ENCODE data around the gene TMEM147. TPM values are rescaled to one million over a fixed set of nuclear protein-coding genes. Genes with fewer than 3 reads are reported as not detected.

TMEM147 gene
- total and polyA plus RNA-seq, 2 of the 13 experiments (the other 11 are each of a cell fraction or from before 2014, with no cell fraction given) = 141 to 176 TPM

DNA sequence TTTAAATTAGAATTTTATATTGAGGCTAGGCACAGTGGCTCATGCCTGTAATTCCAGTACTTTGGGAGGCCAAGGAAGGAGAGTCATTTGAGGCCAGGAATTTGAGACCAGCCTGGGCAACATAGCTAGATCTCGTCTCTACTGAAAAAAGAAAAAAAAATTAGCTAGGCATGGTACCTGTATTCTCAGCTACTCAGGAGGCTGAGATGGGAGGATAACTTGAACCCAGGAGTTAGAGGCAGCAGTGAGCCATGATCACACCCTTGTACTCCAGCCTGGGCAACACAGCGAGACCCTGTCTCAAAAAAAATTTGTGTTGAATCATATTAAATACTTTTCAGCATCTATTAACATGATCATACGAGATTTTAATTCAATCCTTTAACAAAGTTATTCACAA, 45.4 kb downstream of the TMEM147 start:
- TF ChIP-seq GATAD1 (CRISPR knock-in tag; IDR thresholded peaks at IDR 0.05) (no peak), GABPB1 (CRISPR knock-in tag; IDR thresholded peaks at IDR 0.05) (no peak), ZNF878 (CRISPR knock-in tag; IDR thresholded peaks at IDR 0.05) (no peak)
- Histone ChIP-seq H3K4me3 (replicated peaks in 1 of 3; ENCODE audit: insufficient read depth in 1 of 3, low read depth in 2 of 3, low read length in 3 of 3) (no peak overlapping the region), H3K9ac (ENCODE audit: insufficient read depth, low read depth, low read length) (no peak overlapping the region), H3K9me3 (ENCODE audit: low read length) (no peaks in the 10 kb centered on the region), H2AFZ (ENCODE audit: low read length) (no peak overlapping the region), H3K4me1 (ENCODE audit: insufficient read depth, low read length) (peaks cover 9% of the 10 kb centered on the region; the same call in 1 of the 2 replicates), H3K27ac (ENCODE audit: extremely low read length, insufficient read depth, low read length) (no peak overlapping the region), H3K4me2 (ENCODE audit: low read depth, low read length) (no peak overlapping the region), H3K79me2 (ENCODE audit: insufficient read depth, low read length) (no peaks in the 10 kb centered on the region), H3K27me3 (ENCODE audit: control insufficient read depth in 1 of 2, insufficient read depth in 2 of 2, low read length in 2 of 2) (peaks cover under 1 to 1% of the 10 kb centered on the region in 2 experiments; a peak in 1 of 5 replicates), H4K20me1 (ENCODE audit: insufficient read depth, low read length) (no peaks in the 10 kb centered on the region), H3K36me3 (replicated peaks in 1 of 2; ENCODE audit: control insufficient read depth in 1 of 2, insufficient read depth in 2 of 2, low read length in 2 of 2) (no peaks in the 10 kb centered on the region)
- no peak for ATAC-seq
- no TSS peak for BruUV-seq (replicated peaks)
- POLR2A ChIA-PET = interaction anchor here (0.7 kb wide), 1 partner anchor 111 kb away, joined by 3 read pairs; no protein-coding TSS in a partner anchor
- WGBS (ENCODE audit: low lambda C conversion rate) = 78% methylated on average over 3 of the region's 3 CpGs
- CTCF ChIA-PET (ENCODE audit: low intra/inter-chr PET ratio, low total read pairs) = interaction anchor here (2.6 kb wide), 1 partner anchor 42 kb away, joined by 14 read pairs; no protein-coding TSS in a partner anchor
- intact Hi-C loops (cut with micrococcal nuclease; ENCODE audit: unreplicated experiment) (loop anchor here (5.0 kb wide), 1 partner anchor 34 kb away; no protein-coding TSS in a partner anchor), in situ Hi-C loops (cut with HindIII; ENCODE audit: extremely low pct_ligation_motif_present, low pct_unique_long_range_greater_than_20kb) (loop anchor here (5.0 kb wide), 1 partner anchor 34 kb away; no protein-coding TSS in a partner anchor)
- FAIRE-seq = no peak
- no peak for DNase-seq (ENCODE audit: low spot score)

DNA sequence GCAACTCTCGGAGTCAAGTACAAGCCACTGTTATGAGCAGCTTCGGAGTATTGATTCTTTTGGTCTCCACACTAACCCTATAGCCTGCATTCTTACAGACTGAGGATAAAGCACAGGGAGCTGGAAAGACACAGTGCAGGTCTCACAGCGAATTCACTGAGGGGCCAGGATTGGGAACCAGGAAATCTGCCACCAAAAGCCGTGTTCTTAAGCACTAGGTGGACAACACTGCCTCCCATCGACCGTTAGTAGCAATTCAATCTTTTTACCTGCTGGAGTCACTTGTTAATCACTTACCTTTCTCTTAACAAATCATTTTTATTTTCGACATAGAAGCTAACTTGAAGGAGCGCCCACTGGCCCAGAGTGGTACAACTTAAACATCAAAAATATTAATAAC, 46.8 kb downstream of the TMEM147 start:
- Histone ChIP-seq H3K79me2 (ENCODE audit: insufficient read depth, low read length) (no peaks in the 10 kb centered on the region), H3K27me3 (ENCODE audit: control insufficient read depth in 1 of 2, insufficient read depth in 2 of 2, low read length in 2 of 2) (peaks cover 0 to 1% of the 10 kb centered on the region in 2 experiments; a peak in 1 of 5 replicates), H3K27ac (ENCODE audit: extremely low read length, insufficient read depth, low read length) (no peak overlapping the region), H3K9me3 (ENCODE audit: low read length) (no peaks in the 10 kb centered on the region), H3K4me2 (ENCODE audit: low read depth, low read length) (no peak overlapping the region), H4K20me1 (ENCODE audit: insufficient read depth, low read length) (no peaks in the 10 kb centered on the region), H3K4me3 (replicated peaks in 1 of 3; ENCODE audit: insufficient read depth in 1 of 3, low read depth in 2 of 3, low read length in 3 of 3) (no peak overlapping the region), H3K36me3 (replicated peaks in 1 of 2; ENCODE audit: control insufficient read depth in 1 of 2, insufficient read depth in 2 of 2, low read length in 2 of 2) (no peaks in the 10 kb centered on the region), H2AFZ (ENCODE audit: low read length) (no peak overlapping the region), H3K4me1 (ENCODE audit: insufficient read depth, low read length) (peaks cover 17% of the 10 kb centered on the region), H3K9ac (ENCODE audit: insufficient read depth, low read depth, low read length) (no peak overlapping the region)
- in situ Hi-C loops (cut with HindIII; ENCODE audit: extremely low pct_ligation_motif_present, low pct_unique_long_range_greater_than_20kb) = loop anchor here (5.0 kb wide), 1 partner anchor 35 kb away; no protein-coding TSS in a partner anchor
- ChIA-PET POLR2A (interaction anchor here (0.7 to 1.0 kb wide), 2 partner anchors 13 to 51 kb away, joined by 3 read pairs; no protein-coding TSS in a partner anchor), CTCF (ENCODE audit: low intra/inter-chr PET ratio, low total read pairs) (interaction anchor here (1.0 to 2.6 kb wide), 4 partner anchors 34 to 82 kb away, joined by 3 to 14 read pairs (median 6); no protein-coding TSS in a partner anchor)
- intact Hi-C loops (cut with micrococcal nuclease; ENCODE audit: unreplicated experiment) = loop anchor here (5.0 kb wide), 1 partner anchor 35 kb away; no protein-coding TSS in a partner anchor
- peak; percentile 53 for DNase-seq (ENCODE audit: low spot score)
- 27% methylated on average over 8 of the region's 8 CpGs for WGBS (ENCODE audit: low lambda C conversion rate)
- BruUV-seq (replicated peaks) = no TSS peak
- TF ChIP-seq ZBTB14 (CRISPR knock-in tag; IDR thresholded peaks at IDR 0.05) = no peak
- peak; percentile 24; the same call in 1 of the 2 replicates for TF ChIP-seq HDAC2 (CRISPR knock-in tag; IDR thresholded peaks at IDR 0.05)
- TF ChIP-seq SKIL (CRISPR knock-in tag; IDR thresholded peaks at IDR 0.05; ENCODE audit: borderline replicate concordance) = no peak
- peak; percentile 84 for TF ChIP-seq STAG1 (CRISPR knock-in tag; IDR thresholded peaks at IDR 0.05)
- TF ChIP-seq RAD21 (CRISPR knock-in tag; IDR thresholded peaks at IDR 0.05) = peak; percentile 62; the same call in 1 of the 2 replicates
- peak; percentile 41; the same call in 1 of the 2 replicates for TF ChIP-seq SMC3 (IDR thresholded peaks at IDR 0.05; ENCODE audit: low read length)
- TF ChIP-seq CTCF (CRISPR knock-in tag; IDR thresholded peaks at IDR 0.05) = peak; percentile 82
- TF ChIP-seq ELF3 (CRISPR knock-in tag; IDR thresholded peaks at IDR 0.05) = peak; percentile 69; the same call in 1 of the 2 replicates
- peak; percentile 68 for FAIRE-seq
- no peak for ATAC-seq

Measured in HepG2 (cell line).